Stimulated activated CD4-positive, alpha-beta T cell treated with anti-CD3 and anti-CD28 coated beads, Interleukin-2, amount 100 ng/mL, for 24 hours (primary cell): Measurements from ENCODE around the gene EXOC2.
"Not testable (repeated sequence)": the region's sequence is repeated elsewhere in the genome, so short reads cannot be mapped to it uniquely, and the experiment has no call there.

Experiments used
- DNase-seq, 2 donors: peaks; one replicate each; pipeline ENCODE4 v3.0.0-alpha.2; 2020

Gene EXOC2

DNA sequence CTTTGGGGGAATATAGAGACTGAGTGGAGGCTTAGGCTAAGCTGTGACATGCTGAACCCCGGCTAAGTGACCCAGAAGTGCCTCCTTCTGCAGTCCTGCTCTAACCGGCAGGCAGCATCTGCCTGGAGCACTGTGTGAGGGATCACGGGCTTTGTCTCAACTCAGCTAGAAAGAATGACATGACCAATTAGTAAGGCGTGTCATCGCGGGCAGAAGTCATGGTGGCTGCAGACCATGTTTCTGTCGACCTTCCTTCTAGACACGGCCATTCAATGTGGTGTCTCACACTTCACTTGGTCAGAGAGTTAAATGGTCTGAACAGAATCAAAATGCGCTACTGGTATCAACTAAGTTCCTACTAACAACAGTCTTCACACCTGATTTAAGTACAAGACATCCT is 71.0 kb downstream of the EXOC2 start:
- DNase-seq: no peak

DNA sequence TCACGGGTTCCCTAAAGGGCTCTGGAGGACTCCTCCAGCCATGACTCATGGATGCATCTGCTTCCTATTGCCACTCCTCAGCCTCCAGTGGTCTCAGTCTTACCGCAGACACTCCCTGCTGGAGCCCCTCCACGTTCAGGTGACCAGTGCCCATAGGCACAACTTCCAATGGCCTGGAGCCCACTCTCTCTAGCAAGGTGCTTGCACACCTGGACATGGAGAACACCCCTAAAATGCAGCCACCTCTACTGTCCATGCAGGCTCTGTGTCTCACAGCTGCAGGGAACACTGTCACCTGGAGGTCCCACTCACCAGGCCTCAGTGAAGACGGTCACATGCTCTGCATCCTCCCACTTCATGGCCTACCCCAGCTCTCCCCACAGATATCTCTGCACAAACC is 72.0 kb downstream of the EXOC2 start:
- no peak for DNase-seq

DNA sequence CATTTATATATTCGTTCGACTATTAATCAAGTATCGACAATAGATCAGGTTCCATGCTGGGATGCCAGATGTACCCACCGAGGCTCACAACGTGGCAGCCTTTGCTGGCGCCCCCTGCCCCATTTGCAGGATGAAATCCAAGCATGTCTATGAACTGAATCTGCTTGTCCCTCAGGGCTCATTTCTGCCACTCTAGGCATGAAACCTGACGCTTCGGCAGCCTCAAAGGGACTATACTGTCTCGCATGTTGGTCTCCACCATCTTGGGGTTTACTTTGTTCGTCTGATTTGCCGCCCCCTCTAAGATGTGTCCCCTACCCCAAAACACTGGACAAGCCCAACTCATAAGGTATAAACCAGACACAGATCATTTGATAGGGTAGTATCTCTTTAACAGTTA is 72.8 kb downstream of the EXOC2 start:
- DNase-seq: no peak

DNA sequence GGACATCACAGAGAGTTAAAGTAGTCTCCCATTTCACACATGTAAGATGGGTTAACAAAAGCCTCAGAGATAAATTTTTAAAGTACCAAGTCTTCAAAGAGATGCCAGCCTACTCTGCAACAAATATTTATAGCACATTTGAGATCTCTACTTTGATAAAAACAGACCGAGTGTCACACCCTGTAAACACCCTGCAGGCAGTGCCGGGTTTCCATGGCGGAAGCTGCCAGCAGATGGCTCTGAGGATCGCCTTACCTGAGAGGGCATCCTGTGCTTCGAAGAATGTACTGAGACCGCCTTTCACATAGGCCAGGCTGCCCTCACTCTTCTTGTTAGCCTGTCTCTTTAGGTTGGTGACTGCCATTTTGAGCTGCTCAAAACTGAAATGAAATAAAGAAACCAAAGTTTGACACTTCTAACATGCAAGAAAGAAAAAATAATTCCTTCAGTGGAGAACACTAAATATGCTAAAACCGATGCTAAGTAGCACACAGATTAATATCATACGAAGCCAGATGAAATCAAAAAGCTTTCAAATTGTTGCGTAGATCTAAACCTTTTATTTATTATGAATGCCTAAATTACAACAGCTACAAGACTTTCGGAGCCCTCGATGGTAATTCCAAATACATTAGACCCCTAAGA is 75.4 kb downstream of the EXOC2 start:
- no peak for DNase-seq

DNA sequence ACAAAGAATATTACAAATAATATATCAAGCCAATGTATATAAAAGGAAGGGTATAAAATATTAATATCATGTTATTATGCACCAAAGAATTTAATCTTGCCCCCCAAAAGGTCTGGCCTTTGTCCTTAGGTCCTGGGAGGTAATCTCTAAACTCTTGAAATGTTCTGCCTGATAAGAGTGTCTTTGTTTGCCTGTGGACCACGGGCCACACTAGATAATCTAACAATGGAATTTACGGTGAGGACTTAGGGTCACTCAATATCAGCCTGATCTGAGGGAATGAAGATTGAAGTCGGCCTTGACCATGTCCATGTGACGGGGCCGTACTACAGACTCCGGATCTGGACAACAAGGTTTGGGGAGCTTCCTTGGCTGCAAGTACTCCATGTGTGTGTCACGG is 79.0 kb downstream of the EXOC2 start:
- no peak for DNase-seq

DNA sequence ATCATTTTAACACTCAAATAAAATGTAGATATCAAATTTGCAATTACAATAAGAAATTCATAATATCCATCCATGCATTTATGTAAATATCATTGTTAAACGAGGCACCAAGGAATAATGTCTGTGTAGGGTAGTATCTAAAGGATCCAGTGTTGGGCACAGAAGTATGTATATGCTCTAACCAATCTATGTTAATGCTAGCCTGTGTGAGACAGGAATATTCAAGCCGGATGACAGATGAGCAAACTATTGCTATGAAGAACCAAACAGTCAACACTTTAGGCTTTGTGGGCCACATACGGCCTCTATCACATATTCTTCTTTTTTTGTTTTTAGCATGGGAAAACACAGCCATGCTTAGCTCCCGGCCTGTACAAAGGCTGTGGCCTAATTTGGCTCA is 81.0 kb downstream of the EXOC2 start:
- DNase-seq: no peak

DNA sequence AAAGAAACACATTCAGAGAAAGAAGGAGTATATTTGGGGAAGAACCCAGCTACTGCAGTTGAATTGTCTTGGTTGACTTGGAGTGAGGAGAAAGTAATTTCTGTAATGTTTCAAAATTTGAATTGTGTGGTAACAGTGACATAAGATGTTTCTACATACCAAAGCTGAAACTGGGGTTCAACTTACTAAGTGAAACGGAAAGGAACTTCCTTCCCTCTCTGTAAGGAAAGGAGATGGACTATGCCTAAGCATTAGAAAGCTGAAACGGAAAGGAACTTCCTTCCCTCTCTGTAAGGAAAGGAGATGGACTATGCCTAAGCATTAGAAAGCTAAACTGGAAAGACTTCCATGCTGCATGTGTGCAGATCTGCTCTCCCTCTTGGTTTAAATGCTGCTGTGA is 82.1 kb downstream of the EXOC2 start:
- no peak for DNase-seq

DNA sequence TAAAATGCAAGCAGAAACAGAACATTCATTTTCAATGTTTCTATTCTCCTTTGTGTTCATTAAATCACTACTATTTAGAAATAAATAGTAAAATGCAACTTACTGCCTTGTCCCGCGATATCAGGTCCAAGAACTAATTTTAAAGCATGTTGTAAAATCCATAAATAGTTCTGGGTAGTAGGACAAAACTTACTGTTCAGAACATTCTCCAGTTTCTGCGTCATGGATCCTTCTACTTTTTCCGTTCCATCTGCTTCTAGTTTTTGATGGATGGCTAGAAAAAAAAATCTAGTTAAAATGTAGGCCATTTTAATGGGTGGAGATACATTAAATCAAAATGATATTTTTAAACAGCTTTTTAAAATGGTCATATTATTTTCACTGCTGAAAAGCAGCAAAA is 83.0 kb downstream of the EXOC2 start:
- DNase-seq: no peak

DNA sequence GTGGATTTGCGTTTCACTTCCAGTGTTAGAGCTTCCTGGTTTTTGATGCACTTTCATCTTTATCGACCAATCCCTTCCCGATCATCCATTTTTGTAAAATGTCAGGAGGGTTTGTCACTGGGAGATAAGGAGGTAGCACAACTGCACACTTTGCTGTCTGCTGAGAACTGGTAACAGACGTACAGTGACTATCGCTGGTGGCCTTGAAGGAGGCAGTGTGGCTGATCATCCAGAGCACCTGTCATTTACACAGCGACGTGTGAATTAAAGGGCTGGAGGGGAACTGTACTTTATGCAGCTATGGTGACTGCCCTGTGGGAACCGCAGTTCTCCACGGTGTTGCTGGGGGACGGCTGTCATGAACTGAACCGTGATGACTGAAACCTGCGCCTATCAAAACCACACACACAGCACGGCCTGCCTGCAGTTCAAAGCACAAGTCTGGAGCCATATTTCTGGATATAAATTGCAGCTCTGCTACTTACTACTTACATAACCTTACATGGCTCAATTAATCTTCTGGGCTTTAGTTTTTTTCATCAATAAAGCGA is 86.0 kb downstream of the EXOC2 start:
- DNase-seq: no peak

DNA sequence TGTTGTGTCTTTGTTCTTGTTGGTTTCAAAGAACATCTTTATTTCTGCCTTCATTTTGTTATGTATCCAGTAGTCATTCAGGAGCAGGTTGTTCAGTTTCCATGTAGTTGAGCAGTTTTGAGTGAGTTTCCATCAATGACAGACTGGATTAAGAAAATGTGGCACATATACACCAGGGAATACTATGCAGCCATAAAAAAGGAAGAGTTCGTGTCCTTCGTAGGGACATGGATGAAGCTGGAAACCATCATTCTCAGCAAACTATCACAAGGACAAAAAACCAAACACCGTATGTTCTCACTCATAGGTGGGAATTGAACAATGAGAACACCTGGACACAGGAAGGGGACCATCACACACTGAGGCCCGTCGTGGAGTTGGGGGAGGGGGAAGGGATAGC is 87.0 kb downstream of the EXOC2 start:
- DNase-seq: not testable (repeated sequence)

DNA sequence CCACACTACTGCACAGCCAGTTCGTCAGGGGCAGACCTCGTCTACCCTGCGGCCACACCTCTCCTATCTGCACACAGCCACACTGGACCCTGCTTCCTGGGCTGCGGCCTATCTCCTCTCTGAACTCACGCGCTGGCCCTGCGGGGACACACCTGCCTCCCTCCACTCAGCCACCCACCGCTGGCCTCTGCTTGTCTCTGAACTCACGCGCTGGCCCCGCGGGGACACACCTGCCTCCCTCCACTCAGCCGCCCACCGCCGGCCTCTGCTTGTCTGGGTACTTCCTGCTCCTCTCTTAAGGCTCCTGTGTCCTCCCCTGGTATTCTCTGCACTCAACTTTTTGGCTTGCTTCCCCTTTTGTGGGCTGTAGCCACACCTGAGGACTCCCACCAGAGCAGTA is 88.4 kb downstream of the EXOC2 start:
- DNase-seq: no peak

DNA sequence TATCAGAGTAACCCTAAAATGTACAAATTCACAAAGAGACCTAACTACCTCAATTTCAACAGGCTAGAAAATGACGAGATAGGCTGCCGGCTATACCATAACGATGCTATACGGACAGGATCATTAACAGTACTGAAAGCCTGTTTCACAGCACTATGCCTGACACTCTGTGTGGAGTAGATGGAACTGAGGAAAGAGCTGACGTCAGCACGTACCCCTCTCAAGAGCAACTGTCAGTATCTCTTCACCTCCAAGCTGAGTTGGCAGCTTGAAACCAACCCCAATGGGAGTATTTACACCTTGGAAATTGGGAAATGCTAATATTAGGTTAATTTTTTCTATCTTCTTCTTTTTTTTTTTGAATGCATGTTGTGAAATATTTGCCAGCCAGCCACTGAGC is 89.7 kb downstream of the EXOC2 start:
- DNase-seq: no peak

DNA sequence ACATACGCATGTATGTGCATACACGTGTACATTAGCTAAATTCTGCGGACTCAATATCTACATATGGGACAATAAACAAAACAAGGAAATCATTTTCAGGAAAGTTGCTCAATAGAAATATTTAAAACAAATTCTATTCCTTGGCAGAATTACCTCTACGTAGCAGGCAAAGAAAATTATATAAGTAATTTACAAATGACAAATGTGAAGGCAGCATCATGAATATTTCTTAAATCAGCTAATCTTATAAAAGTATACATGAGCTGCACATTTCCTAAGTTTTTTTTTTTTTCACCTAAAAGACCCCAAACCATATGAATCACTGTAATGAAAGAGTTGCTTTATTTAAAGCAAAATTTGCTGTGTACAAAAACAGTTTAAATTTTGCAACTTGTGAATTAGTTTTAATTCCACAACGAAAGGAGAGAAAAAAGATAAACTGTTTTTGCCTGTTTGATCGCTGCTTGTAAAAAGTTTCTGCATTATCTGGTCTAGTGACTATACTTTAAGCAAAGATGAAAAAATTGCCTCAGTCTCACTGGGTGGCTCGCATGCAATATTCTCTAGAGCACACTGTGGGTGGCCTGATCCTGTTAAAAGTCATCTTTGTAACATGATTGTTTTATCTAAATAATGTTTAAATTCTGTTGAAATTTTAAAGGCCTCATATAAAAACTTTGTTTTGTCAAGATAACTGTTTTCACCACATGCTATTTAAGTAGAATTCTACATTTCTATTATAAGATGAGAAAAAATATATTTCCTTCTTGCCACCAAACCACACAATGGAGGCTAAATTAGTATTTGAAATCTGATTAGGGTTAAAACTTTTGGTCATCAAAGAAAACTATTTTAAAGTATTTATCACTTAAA is 93.1 kb downstream of the EXOC2 start:
- DNase-seq: no peak

DNA sequence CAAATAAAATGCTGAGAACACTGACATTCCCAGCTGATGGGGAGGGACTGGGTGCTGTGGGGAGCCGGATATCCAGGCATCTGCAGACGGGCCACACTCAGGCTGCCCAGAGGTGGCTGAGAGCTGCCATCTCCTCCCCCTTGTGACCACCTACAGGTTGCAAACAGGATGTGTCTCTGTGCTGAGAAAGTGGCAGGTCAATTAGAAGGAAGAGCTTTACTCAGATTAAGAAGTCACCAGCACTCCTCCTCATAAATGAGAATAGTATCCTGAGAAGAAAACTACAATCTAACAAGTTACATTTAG is 99.1 kb downstream of the EXOC2 start:
- no peak for DNase-seq

DNA sequence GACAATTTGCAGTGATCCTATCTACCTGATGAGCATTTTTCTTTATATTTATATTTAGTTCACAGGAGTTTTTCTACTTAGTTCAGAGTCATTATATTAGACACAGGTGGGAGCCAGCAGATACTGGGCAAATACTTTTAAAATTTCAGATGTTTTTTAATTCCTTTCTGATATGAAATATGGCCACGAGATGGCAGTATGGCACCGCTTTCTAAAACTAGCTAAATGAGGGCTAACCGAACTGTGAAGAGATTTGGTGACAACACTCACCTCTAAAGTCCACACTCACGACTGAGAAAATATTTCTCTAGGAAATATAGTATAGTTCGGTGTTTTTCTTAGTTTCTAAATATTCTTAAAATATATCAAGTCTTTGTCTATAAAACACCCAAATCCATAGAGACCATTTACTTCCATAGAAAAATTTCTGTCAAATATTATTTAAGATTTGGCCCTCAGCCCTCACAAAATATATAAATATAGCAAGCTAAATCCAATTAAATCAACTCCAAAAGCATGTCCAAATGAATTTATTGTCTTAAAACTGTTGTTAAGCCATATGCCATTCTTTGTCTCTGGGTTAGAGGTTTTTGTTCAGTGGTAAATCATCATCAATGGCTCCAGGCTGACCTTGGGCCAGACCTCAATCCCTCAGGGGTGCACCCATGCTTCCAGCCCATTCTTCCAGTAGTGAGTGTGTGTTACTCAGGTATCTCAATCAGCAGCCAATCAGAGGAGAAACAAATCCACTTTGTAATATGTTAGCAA is 99.6 kb downstream of the EXOC2 start:
- DNase-seq: peak; percentile 69 to 76

DNA sequence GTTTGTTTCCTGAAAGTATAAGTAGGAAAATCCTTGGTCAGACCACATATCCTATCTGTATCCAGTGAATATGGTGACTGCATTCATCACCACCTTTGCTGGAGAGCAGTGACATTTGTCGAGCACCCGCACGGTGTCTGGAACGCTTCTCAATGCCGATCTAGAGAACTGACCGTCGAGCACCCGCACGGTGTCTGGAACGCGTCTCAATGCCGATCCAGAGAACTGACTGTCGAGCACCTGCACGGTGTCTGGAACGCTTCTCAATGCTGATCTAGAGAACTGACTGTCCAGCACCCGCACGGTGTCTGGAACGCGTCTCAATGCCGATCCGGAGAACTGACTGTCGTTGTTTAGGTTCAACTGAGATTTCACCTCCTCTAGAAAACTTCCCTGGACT is 103.8 kb downstream of the EXOC2 start:
- no peak for DNase-seq

DNA sequence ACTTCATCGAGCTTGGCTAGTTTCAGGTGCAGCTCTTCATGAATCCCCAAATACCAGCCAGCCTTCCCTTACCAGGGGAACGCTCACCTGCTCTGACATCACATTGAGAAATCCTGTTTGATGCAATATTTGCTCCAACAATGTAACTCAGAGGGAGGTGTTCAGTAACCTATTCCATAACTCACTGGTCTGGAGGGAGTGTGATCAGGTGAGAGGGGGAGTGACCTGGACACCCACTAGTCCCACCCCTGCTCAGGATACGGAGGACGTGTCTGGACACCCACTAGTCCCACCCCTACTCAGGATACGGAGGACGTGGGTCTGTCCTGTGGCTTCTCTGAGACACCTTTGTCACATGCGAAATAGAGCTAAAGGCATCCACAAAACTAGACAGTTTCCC is 106.4 kb downstream of the EXOC2 start:
- no peak for DNase-seq

DNA sequence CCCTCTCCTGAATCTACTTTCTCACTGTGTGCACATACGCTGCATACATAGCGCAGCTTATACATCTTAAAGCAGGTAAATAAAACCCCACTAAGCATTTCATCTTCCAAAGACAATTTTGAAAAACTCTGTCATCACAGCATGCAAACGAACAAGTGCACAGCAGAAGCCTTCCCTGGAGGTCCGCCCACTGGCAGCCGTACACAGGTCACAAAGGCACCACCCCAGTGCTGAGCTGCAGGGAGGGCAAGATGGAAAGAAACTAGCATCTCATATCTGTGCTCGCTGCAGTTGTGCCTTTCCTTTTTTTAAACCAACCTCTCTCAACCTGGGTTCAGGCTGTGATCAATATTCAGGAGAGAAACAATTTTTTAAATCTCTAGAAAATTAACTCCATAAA is 109.3 kb downstream of the EXOC2 start:
- no peak for DNase-seq

DNA sequence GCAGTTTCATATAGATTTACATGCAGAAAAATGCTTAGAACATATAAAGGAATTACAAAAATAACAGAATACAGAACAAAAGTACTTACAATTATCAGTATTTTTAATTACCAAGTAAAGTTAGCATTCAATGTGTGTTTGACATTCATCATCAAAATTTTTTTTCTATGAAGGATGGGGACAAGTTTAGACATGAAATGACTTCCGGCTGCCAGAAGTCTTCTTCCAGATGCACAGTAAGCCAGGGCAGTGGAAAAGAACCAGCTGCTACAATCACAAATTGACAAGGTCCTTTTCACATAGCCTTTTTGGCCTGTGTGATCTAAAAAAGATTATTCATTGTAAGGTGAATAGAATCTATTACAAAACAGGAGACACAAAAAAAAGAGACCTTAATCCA is 109.8 kb downstream of the EXOC2 start:
- no peak for DNase-seq

DNA sequence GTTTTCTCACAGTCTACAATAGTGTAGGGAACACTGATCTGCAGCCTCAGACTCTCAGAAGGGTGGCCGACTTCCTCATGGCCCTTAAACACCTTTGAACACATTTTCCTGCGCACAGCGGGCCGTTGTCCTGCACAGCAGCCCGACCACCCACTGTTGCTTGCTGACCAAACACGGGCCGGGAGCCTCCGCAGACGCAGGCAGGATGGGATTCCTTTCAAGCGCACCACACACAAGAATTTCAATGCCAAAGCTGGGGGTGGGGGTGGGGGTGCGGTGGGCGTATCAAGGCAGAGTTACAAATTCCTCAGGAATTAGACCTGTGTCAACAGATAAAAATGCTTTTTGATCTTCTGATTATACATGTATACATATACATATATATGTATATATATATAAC is 110.6 kb downstream of the EXOC2 start:
- no peak for DNase-seq

DNA sequence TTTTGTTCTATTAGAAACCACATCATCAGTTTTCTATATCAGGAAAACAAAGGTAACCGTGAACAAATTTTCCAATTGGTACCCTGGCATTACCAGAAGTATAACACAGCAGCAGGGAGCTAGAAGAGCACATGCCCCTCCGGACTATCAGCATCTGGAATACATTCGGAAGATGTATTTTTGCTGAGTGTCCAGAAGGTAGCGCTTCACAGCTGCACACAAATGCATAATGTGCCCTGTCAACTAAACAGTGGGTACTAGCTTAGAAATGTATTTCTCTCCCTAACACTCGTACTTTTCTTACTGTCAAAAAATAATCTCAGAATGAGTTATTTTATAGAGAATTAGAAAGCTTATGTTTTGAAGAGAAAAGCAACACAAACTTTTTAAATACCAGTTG is 113.6 kb downstream of the EXOC2 start:
- no peak for DNase-seq

DNA sequence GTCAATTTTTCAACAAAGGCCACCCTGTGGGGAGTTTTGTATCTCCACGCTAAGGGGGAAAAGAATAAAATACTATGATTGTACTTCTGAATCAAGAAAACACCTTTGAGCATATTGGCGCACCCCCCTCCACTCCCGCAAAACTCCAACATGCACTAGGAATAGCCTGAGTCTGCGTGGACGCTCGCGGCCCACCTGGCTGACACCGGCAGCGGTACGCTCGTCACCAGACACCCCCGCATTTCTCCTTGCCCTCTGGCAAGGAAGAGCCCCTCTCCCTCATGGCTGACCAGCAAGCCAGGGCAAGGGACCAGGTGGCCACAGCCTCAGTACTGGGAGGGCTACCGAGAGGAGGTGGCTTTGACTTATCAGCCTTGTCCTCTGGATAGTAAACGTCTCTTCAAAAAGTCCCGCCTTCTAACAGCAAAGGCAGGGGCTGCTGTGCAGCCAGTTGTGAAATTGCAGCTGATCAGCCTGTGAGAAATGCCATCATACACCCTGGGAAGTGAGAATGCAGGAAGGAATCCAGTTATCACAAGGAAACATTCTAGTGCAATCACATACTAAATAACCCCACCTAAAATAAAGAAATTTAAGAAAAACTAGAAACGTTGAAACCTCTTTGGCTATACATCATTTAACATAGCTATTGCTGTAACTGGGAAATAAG is 120.2 kb downstream of the EXOC2 start:
- DNase-seq: no peak

DNA sequence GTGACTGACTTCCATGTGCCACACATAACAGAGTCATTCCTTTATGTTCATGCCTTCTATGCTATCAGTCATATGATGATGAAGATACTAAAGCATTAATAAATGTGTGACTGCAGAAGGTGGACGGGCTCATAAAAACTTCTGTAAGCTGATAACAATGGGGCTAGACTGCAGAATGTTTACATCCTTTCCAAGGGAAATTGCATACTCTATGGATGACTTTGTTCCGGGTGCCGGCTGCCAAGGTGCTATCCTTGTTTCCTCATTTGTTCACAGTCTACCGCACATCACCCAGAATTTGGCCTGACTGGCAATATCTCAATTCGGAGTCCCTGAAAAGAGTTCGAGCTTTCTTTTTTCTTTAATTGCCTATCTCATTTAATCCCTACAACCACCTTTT is 121.0 kb downstream of the EXOC2 start:
- DNase-seq: no peak
